ENCODE measurements around the gene ATP6AP2.
"Not testable (repeated sequence)": the region's sequence is repeated elsewhere in the genome, so short reads cannot be mapped to it uniquely, and the experiment has no call there.

The ATP6AP2 gene

DNA sequence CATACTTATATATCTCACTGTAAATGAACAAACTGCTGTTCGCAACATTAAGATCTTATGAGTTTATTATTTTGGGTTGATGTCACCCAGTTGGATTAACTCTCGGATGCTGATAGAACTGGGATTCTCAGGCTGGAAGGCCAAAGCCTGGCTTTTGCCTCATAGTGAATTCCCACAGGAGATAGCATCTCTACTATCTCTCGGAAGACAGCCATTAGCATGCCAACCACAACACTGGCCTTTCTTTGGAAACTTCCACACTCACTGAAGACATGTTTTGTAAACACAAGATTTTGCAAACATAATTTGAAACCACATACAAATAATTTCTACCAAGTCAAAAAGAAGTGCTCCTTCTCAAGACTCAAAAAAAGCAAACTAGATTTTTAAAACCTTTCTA lies 4.5 kb upstream of the ATP6AP2 start:
- no peak overlapping the region for H3K4me3 ChIP-seq (replicated peaks in 1 of 2; ENCODE audit: low read depth in 2 of 2, low read length in 2 of 2)
- TF ChIP-seq, protein P1, sequence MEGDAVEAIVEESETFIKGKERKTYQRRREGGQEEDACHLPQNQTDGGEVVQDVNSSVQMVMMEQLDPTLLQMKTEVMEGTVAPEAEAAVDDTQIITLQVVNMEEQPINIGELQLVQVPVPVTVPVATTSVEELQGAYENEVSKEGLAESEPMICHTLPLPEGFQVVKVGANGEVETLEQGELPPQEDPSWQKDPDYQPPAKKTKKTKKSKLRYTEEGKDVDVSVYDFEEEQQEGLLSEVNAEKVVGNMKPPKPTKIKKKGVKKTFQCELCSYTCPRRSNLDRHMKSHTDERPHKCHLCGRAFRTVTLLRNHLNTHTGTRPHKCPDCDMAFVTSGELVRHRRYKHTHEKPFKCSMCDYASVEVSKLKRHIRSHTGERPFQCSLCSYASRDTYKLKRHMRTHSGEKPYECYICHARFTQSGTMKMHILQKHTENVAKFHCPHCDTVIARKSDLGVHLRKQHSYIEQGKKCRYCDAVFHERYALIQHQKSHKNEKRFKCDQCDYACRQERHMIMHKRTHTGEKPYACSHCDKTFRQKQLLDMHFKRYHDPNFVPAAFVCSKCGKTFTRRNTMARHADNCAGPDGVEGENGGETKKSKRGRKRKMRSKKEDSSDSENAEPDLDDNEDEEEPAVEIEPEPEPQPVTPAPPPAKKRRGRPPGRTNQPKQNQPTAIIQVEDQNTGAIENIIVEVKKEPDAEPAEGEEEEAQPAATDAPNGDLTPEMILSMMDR (IDR thresholded peaks at IDR 0.05; ENCODE audit: low read depth, low read length) = no peak
- no peak for DNase-seq (ENCODE audit: low read depth in 2 of 2)

DNA sequence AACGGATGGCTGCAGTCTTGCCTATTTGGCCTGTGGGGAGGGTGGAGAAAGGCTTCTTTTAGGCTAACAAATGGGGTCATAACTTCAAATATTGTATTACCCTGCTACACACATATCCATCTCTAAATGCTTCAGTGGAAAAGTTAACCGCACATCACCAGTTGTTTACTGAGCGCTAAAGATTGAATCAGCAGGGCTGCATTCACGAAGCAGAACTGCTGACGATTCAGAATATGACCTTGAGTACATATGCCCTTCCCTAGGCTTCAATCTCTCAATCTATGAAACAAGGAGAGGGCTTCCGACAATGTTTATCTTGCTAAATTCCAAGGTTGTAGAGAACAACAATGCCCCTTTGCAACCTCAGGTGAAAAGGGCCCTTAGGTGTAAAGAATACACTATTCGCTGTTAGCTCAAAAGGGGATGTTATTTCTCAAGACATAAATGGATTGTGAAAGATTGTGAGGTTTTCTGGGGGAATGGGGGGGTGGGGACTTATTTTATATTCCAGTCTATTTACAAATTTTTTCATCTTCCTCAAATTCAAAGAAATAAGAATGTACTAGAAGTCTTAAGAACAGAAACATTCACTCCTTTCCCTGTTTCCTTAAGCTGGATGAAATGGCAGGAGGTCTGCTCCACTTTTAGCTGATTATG lies 2.6 kb upstream of the ATP6AP2 start:
- TF ChIP-seq, protein P1 (IDR thresholded peaks at IDR 0.05; ENCODE audit: low read depth, low read length) = no peak
- no peak overlapping the region for H3K4me3 ChIP-seq (replicated peaks in 1 of 2; ENCODE audit: low read depth in 2 of 2, low read length in 2 of 2)
- DNase-seq (ENCODE audit: low read depth in 2 of 2) = no peak

DNA sequence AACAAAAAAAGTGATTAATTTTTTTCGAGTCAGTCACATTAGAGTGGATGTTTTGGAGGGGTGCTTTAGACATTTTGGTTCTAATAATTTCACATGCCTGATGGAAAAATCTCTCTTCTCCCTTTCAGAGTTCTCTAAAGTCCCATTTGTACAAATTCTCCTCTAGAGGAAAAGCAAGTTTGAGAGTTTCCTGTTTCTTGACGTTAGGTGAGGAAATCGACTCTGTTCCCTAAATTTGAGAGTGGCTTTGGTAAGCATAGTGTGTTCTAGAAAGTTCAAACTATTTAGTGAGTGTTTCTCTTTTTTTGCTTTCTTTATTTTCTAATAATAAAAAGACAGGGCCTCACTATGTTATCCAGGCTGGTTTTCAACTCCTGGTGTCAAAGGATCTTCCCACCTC lies 1.6 kb upstream of the ATP6AP2 start:
- TF ChIP-seq, protein P1 (IDR thresholded peaks at IDR 0.05; ENCODE audit: low read depth, low read length) = no peak
- no peak for DNase-seq (ENCODE audit: low read depth in 2 of 2)
- no peak overlapping the region for H3K4me3 ChIP-seq (replicated peaks in 1 of 2; ENCODE audit: low read depth in 2 of 2, low read length in 2 of 2)

GRCh38 chrX:40579900-40580536 lies 752 bp upstream of the ATP6AP2 start:
- H3K4me3 ChIP-seq (replicated peaks in 1 of 2; ENCODE audit: low read depth in 2 of 2, low read length in 2 of 2) = peak overlapping the region; percentile 65 to 78
- TF ChIP-seq, protein P1 (IDR thresholded peaks at IDR 0.05; ENCODE audit: low read depth, low read length) = no peak
- no peak for DNase-seq (ENCODE audit: low read depth in 2 of 2)

DNA sequence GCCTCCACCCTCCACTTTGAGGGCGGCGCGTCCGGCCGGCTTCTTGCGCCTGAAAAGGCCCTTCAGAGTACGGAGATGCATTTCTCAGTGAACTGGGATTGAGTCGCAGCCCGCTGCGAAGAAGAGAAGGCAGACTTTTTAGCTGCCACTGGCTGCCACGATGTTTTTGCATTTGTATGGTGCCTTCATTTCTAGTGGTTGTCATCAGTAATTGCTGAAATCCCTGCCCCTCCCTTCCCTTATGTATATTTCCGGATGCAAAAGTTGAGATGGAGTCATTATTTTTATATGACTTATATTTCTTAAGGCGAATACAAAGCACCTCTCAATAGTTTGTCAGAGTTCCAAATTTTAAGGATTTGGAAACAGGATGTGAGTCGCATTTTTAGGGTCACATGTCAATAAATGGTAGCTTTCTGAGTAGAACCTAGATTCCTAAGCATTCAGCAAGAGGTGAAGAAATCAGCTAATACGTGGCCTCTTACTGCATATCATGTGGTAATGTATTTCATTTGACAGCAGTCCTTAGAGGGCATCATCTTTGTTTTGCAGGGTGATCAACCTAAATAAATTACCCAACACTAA lies 658 bp downstream of the ATP6AP2 start:
- H3K4me3 ChIP-seq (replicated peaks in 1 of 2; ENCODE audit: low read depth in 2 of 2, low read length in 2 of 2) = peak overlapping the region; percentile 65 to 78
- TF ChIP-seq, protein P1 (IDR thresholded peaks at IDR 0.05; ENCODE audit: low read depth, low read length) = no peak
- DNase-seq (ENCODE audit: low read depth in 2 of 2) = peak; percentile 28 to 68

DNA sequence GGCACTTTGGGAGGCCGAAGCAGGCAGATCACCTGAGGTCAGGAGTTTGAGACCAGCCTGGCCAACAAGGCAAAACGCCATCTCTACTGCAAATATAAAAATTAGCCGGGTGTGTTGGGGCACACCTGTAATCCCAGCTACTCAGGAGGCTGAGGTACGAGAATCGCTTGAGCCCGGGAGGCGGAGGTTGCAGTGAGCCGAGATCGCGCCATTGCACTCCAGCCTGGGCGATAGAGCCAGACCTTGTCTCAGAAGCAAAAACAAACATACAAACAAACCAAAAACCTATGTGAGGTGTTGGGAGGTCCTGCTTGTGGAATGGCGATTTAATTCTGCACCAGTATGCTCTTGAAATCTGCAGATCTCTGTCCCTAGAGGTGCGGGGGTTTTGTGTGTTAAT lies 1.4 kb downstream of the ATP6AP2 start:
- DNase-seq (ENCODE audit: low read depth in 2 of 2) = not testable (repeated sequence)
- peak overlapping the region in 1 of 2 donors; percentile 78 for H3K4me3 ChIP-seq (replicated peaks in 1 of 2; ENCODE audit: low read depth in 2 of 2, low read length in 2 of 2)

DNA sequence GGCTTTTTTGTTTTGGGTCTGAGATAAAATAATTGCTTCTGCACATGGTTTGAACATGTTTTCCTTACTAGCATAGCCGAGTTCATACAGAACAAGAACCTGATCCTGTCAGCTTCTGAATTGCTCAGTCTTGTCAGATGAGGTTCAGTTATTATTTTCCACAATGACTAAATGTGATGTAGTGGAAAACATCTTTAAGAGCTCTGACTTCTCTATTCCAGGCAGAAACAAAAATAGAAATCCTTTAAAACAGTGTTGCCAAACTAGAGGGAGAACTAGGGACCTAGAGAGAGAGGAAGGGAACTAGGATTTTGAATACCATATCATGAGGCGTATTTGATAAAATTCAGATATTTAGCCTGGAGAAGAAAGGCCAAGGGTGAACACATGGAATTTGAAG lies 2.0 kb downstream of the ATP6AP2 start:
- DNase-seq (ENCODE audit: low read depth in 2 of 2) = no peak
- no peak overlapping the region for H3K4me3 ChIP-seq (replicated peaks in 1 of 2; ENCODE audit: low read depth in 2 of 2, low read length in 2 of 2)
- TF ChIP-seq, protein P1 (IDR thresholded peaks at IDR 0.05; ENCODE audit: low read depth, low read length) = no peak

DNA sequence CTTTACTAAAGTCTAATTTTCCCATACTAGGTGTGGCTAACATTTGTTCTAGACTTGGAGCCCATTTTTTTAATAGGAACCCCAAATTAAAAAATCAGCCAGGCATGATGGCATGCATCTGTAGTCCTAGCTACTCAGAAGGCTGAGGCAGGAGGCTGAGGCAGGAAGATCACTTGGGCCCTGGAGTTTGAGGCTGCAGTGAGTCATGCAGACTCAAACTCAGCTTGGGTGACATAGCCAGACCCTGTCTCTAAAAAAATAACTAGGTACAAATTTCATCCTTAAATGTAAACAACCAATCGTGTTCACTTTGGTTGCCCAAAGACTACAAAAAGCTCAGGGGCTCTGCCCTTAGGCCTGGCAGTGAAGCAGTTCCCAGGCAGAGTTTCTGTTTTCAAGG lies 6.9 kb downstream of the ATP6AP2 start:
- DNase-seq (ENCODE audit: low read depth in 2 of 2); H3K4me3 ChIP-seq (replicated peaks in 1 of 2; ENCODE audit: low read depth in 2 of 2, low read length in 2 of 2): not testable (repeated sequence)

DNA sequence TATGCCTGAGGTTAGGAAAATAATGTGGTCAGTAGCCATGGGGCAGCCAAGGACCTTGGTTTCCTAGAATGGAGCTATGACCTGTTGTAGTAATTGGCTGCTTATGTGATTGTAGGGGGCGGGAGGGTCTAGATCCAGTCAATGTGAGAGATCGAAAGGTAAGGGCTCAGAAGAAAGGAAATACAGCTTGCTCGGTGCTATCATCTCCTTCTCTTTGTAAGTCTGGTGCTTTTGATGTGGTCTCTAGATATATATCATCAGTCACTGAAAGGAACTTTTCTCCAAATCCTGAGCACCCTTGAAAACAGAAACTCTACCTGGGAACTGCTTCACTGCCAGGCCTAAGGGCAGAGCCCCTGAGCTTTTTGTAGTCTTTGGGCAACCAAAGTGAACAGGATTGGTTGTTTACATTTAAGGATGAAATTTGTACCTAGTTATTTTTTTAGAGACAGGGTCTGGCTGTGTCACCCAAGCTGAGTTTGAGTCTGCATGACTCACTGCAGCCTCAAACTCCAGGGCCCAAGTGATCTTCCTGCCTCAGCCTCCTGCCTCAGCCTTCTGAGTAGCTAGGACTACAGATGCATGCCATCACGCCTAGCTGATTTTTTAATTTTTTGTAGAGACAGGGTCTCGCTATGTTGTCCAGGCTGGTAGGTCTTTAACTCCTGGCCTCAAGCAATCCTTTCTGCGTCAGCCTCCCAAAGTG lies 9.0 kb downstream of the ATP6AP2 start:
- DNase-seq (ENCODE audit: low read depth in 2 of 2); H3K4me3 ChIP-seq (replicated peaks in 1 of 2; ENCODE audit: low read depth in 2 of 2, low read length in 2 of 2): not testable (repeated sequence)

Measured in cardiac fibroblast (primary cell).